Mesenchymal stem cell (in vitro differentiated cells and primary cell): ENCODE results near the gene LDHA.
"Not testable (repeated sequence)": the region's sequence is repeated elsewhere in the genome, so short reads cannot be mapped to it uniquely, and the experiment has no call there.

Experiments
- DNase-seq: peaks from one replicate; pipeline ENCODE4 v3.0.0-alpha.2; 2013
- H2AFZ ChIP-seq: one replicate; pipeline ENCODE4 v1.6.1; 2013; ENCODE audit warnings: low read depth, mild to moderate bottlenecking, control low read depth, inconsistent platforms, low read length, moderate library complexity
- H2AK5ac ChIP-seq: 2 replicates; pipeline ENCODE4 v1.6.1; 2013; ENCODE audit warnings: low read length, moderate library complexity, mild to moderate bottlenecking, inconsistent platforms; ENCODE audit not compliant: severe bottlenecking
- H2BK120ac ChIP-seq: one replicate; pipeline ENCODE4 v1.6.1; 2013; ENCODE audit warnings: low read depth, mild to moderate bottlenecking, inconsistent platforms, low read length, moderate library complexity
- H2BK12ac ChIP-seq, 2 experiments: one replicate each; pipeline ENCODE4 v1.6.1; 2013; ENCODE audit warnings: inconsistent platforms in 2 of 2, low read length in 2 of 2, mild to moderate bottlenecking in 2 of 2, moderate library complexity in 2 of 2, control low read depth in 1 of 2
- H2BK15ac ChIP-seq: one replicate; pipeline ENCODE4 v1.6.1; 2013; ENCODE audit warnings: mild to moderate bottlenecking, low read depth, inconsistent platforms; ENCODE audit not compliant: poor library complexity, severe bottlenecking
- H2BK5ac ChIP-seq: 2 replicates; pipeline ENCODE4 v1.6.1; 2013; ENCODE audit warnings: low read depth, mild to moderate bottlenecking, low read length, control low read depth, inconsistent platforms; ENCODE audit not compliant: poor library complexity, severe bottlenecking
- H3K14ac ChIP-seq, 2 experiments: one replicate each; pipeline ENCODE4 v1.6.1; 2013; ENCODE audit warnings: inconsistent platforms in 2 of 2, low read length in 2 of 2, control low read depth in 1 of 2, mild to moderate bottlenecking in 1 of 2, moderate library complexity in 1 of 2
- H3K18ac ChIP-seq, 2 experiments: one replicate each; pipeline ENCODE4 v1.6.1; 2013; ENCODE audit warnings: inconsistent platforms in 2 of 2, low read length in 2 of 2, control low read depth in 1 of 2, low read depth in 1 of 2, mild to moderate bottlenecking in 1 of 2
- H3K23ac ChIP-seq, 2 experiments: one replicate each; pipeline ENCODE4 v1.6.1; 2013; ENCODE audit warnings: inconsistent platforms in 2 of 2, low read length in 2 of 2, mild to moderate bottlenecking in 2 of 2, moderate library complexity in 2 of 2, control low read depth in 1 of 2
- H3K27ac ChIP-seq: 2 replicates; pipeline ENCODE4 v1.5.1; 2013; ENCODE audit warnings: mild to moderate bottlenecking, moderate library complexity, low read length, control low read depth, inconsistent platforms; ENCODE audit not compliant: poor library complexity, severe bottlenecking
- H3K27me3 ChIP-seq, 2 experiments: 2 replicates each; pipeline versions ENCODE4 v1.6.1 to v1.7.0; 2013; ENCODE audit warnings: low read length in 2 of 2, mild to moderate bottlenecking in 2 of 2, moderate library complexity in 2 of 2, control low read depth in 1 of 2, inconsistent platforms in 1 of 2; ENCODE audit not compliant: control insufficient read depth in 1 of 2, insufficient read depth in 1 of 2
- H3K36me3 ChIP-seq, 2 experiments: 2 replicates each; pipeline versions ENCODE4 v1.6.1 to v1.7.0; 2013; ENCODE audit warnings: low read length in 2 of 2, control low read depth in 1 of 2, inconsistent platforms in 1 of 2, low read depth in 1 of 2, mild to moderate bottlenecking in 1 of 2; ENCODE audit not compliant: insufficient read depth in 2 of 2, control insufficient read depth in 1 of 2
- H3K4ac ChIP-seq, 2 experiments: one replicate each; pipeline ENCODE4 v1.6.1; 2013; ENCODE audit warnings: inconsistent platforms in 2 of 2, low read length in 2 of 2, mild to moderate bottlenecking in 2 of 2, moderate library complexity in 2 of 2, control low read depth in 1 of 2, low read depth in 1 of 2
- H3K4me1 ChIP-seq: 2 replicates; pipeline ENCODE4 v1.6.1; 2013; ENCODE audit warnings: low read depth, low read length, control low read depth; ENCODE audit not compliant: control insufficient read depth, insufficient read depth
- H3K4me2 ChIP-seq: 2 replicates; pipeline ENCODE4 v1.6.1; 2013; ENCODE audit warnings: low read length, mild to moderate bottlenecking, inconsistent platforms; ENCODE audit not compliant: poor library complexity, severe bottlenecking
- H3K4me3 ChIP-seq, 2 experiments: 2 replicates each; pipeline versions ENCODE4 v1.5.1 to v1.7.0; 2013; ENCODE audit warnings: low read length in 2 of 2, mild to moderate bottlenecking in 2 of 2, control low read depth in 1 of 2, low read depth in 1 of 2; ENCODE audit not compliant: insufficient read depth in 1 of 2
- H3K79me1 ChIP-seq: replicated peaks from 2 replicates; pipeline ENCODE4 v1.6.1; 2013; ENCODE audit warnings: mild to moderate bottlenecking, control low read depth, low read length, inconsistent platforms; ENCODE audit not compliant: poor library complexity, severe bottlenecking
- H3K9ac ChIP-seq: 2 replicates; pipeline ENCODE4 v1.7.0; 2013; ENCODE audit warnings: mild to moderate bottlenecking, low read length, moderate library complexity
- H3K9me3 ChIP-seq: 2 replicates; pipeline ENCODE4 v1.7.0; 2013; ENCODE audit warnings: mild to moderate bottlenecking, low read length; ENCODE audit not compliant: control insufficient read depth
- H4K8ac ChIP-seq: one replicate; pipeline ENCODE4 v1.6.1; 2013; ENCODE audit warnings: inconsistent platforms, mild to moderate bottlenecking, low read length, moderate library complexity
- H4K91ac ChIP-seq: one replicate; pipeline ENCODE4 v1.6.1; 2013; ENCODE audit warnings: mild to moderate bottlenecking, low read length, inconsistent platforms
- WGBS: methylation state at CpG from one replicate; pipeline ENCODE4 v1.1.7; 2013; ENCODE audit warnings: mixed read lengths; 5-methylcytosine and 5-hydroxymethylcytosine counted together

The LDHA gene

GRCh38 chr11:18397921-18398320 lies 3.6 kb downstream of the LDHA start:
- Histone ChIP-seq H2AK5ac (no peak overlapping the region), H3K14ac (no peak overlapping the region), H3K79me1 (peaks cover 1% of the 10 kb centered on the region), H4K91ac (no peak overlapping the region), H3K27me3 (no peaks in the 10 kb centered on the region), H3K9ac (peak overlapping the region; percentile 99), H3K4me1 (peaks cover 16% of the 10 kb centered on the region), H3K27ac (no peak overlapping the region), H2BK5ac (no peak overlapping the region), H3K4me3 (no peak overlapping the region), H3K23ac (no peak overlapping the region), H3K4ac (no peak overlapping the region), H4K8ac (no peak overlapping the region), H2BK12ac (no peak overlapping the region), H3K18ac (no peak overlapping the region), H3K4me2 (no peak overlapping the region), H2BK120ac (no peak overlapping the region), H3K36me3 (peaks cover 14 to 61% of the 10 kb centered on the region in 2 experiments), H2BK15ac (no peak overlapping the region), H2AFZ (no peak overlapping the region), H3K9me3 (no peaks in the 10 kb centered on the region)
- DNase-seq = no peak
- 86% methylated on average over 1 of the region's 3 CpGs for WGBS

GRCh38 chr11:18401077-18401476 lies 6.7 kb downstream of the LDHA start:
- not testable (repeated sequence) for H3K18ac ChIP-seq, H3K23ac ChIP-seq, H2BK15ac ChIP-seq, H2BK5ac ChIP-seq, H3K14ac ChIP-seq, H2AFZ ChIP-seq, H2AK5ac ChIP-seq, H3K4me1 ChIP-seq, DNase-seq, H3K4me2 ChIP-seq, H3K79me1 ChIP-seq, H3K27me3 ChIP-seq, H3K4me3 ChIP-seq, H3K27ac ChIP-seq, H2BK12ac ChIP-seq, H3K9me3 ChIP-seq, H4K91ac ChIP-seq, H4K8ac ChIP-seq, H2BK120ac ChIP-seq, H3K9ac ChIP-seq, H3K4ac ChIP-seq
- 100% methylated on average over 5 of the region's 9 CpGs for WGBS
- H3K36me3 ChIP-seq = peaks cover 22 to 92% of the 10 kb centered on the region in 2 experiments

DNA sequence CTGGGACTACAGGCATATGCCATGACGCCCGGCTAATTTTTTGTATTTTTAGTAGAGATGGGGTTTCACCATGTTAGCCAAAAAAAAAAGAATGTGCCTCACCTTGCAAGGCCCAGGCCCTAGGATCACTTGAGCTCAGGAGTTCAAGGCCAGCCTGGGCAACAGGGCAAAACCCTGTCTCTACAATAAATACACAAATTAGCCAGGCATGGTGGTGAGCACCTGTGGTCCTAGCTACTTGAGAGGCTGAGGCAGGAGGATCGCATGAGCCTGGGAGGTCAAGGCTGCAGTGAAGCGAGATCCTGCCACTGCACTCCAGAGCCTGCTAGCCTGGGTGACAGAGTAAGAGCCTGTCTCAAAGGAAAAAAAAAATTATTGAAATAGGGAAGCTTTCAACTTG lies 9.7 kb downstream of the LDHA start:
- no peak overlapping the region for H3K23ac ChIP-seq
- H3K4me3 ChIP-seq = no peak overlapping the region
- no peak overlapping the region for H3K27ac ChIP-seq
- H4K91ac ChIP-seq = no peak overlapping the region
- no peaks in the 10 kb centered on the region for H3K9me3 ChIP-seq
- H2BK5ac ChIP-seq = no peak overlapping the region
- H3K9ac ChIP-seq = no peak overlapping the region
- no peak overlapping the region for H3K14ac ChIP-seq
- H3K4ac ChIP-seq = no peak overlapping the region
- WGBS = over 99% methylated on average over 4 of the region's 4 CpGs
- H3K18ac ChIP-seq = no peak overlapping the region
- H2AFZ ChIP-seq = no peak overlapping the region
- peaks cover 1% of the 10 kb centered on the region for H3K4me1 ChIP-seq
- H2BK12ac ChIP-seq = no peak overlapping the region
- DNase-seq = no peak
- H2BK15ac ChIP-seq = no peak overlapping the region
- H4K8ac ChIP-seq = no peak overlapping the region
- H3K79me1 ChIP-seq = no peaks in the 10 kb centered on the region
- peaks cover 19 to 92% of the 10 kb centered on the region in 2 experiments for H3K36me3 ChIP-seq
- no peaks in the 10 kb centered on the region for H3K27me3 ChIP-seq
- H3K4me2 ChIP-seq = no peak overlapping the region
- no peak overlapping the region for H2BK120ac ChIP-seq
- no peak overlapping the region for H2AK5ac ChIP-seq

- not testable (repeated sequence) for H3K23ac ChIP-seq, H2BK120ac ChIP-seq, H3K14ac ChIP-seq, H3K27me3 ChIP-seq, H3K18ac ChIP-seq, DNase-seq, H3K79me1 ChIP-seq, H2AFZ ChIP-seq, H2BK12ac ChIP-seq, H3K9ac ChIP-seq, H3K27ac ChIP-seq, H3K4me2 ChIP-seq, H3K9me3 ChIP-seq, H3K4ac ChIP-seq, H2AK5ac ChIP-seq, H2BK15ac ChIP-seq, H4K8ac ChIP-seq, H2BK5ac ChIP-seq, H4K91ac ChIP-seq, H3K4me3 ChIP-seq, H3K4me1 ChIP-seq
- 66% methylated on average over 3 of the region's 3 CpGs for WGBS
- peaks cover 11 to 66% of the 10 kb centered on the region in 2 experiments for H3K36me3 ChIP-seq
Observed at GRCh38 chr11:18407400-18407799, 13.0 kb downstream of the LDHA start.
